NCI-H1048 (cell line): ENCODE measurements around the gene TRPV4.

Experiments
- DNase-seq: peaks from one replicate; lab custom pipeline; 2025; lab: John Stamatoyannopoulos, UW

The TRPV4 gene

GRCh38 chr12:109776624-109777023 lies 56.6 kb downstream of the TRPV4 start:
- no peak for DNase-seq

DNA sequence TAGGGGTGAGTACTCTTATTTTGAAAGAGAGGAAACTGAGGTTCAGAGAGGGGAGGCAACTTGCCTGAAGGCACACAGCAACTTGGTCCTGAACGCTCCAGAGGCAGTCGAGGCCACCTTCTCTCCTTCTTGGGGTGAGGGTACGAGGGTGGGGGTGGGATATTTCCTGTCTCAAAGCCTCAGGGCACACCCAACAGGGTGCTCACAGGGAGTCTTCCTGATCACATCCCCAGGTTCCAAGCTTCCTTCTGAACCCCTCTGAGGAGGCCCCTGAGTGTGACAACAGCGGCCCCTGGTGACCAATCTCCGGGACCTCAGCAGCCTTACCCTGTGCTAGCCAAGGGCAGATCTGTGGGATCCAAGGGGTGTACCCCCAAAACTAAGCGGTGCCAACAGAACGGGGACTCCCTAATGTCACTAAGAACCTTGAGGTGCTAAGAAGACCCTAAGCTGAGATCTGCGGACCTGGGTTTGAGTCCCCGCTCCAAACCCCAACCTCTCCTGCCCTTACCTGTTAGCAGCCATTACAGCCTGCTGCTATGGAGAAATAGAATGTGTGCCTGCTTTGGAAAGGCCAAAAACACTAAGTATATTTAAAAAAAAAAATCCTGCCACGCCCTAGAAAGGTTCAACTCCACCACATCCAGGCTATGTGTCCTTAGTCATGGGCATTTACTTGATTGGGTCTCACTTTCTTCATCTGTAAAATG lies 57.9 kb downstream of the TRPV4 start:
- peak; percentile 76 for DNase-seq

GRCh38 chr12:109773384-109774011 lies 59.7 kb downstream of the TRPV4 start:
- no peak for DNase-seq

DNA sequence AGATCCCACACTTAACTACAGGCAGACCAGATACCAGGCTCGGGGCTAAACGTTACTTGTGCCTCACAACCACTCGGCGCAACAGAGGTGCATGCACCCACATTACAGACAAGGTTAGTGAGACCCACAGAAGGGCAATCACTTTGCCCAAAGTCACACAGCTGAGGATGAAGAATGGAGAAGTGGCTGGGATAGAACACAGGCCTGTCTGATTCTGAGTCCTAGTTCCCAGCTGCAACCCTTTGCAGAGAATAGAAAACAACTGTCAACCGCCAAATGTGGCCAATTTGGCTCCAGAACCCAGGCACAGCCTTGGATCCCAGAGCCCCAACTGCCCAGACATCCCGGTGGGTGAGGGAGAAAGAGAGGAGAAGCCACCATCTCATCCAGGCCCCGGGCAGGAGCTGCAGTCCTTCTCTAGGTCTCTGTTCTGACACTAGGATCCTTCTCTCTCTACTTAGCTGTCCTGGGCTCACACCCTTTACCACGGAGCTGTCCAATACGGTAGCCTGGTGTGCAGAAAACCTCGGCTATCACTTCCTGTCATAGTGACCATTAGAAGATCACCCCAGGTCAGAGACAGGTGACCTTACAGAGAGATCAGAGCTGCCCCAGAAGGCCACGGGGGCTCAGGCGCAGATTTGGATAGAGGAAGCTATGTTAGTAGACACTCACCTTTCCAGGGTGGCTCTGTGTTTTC lies 60.4 kb downstream of the TRPV4 start:
- DNase-seq = no peak

DNA sequence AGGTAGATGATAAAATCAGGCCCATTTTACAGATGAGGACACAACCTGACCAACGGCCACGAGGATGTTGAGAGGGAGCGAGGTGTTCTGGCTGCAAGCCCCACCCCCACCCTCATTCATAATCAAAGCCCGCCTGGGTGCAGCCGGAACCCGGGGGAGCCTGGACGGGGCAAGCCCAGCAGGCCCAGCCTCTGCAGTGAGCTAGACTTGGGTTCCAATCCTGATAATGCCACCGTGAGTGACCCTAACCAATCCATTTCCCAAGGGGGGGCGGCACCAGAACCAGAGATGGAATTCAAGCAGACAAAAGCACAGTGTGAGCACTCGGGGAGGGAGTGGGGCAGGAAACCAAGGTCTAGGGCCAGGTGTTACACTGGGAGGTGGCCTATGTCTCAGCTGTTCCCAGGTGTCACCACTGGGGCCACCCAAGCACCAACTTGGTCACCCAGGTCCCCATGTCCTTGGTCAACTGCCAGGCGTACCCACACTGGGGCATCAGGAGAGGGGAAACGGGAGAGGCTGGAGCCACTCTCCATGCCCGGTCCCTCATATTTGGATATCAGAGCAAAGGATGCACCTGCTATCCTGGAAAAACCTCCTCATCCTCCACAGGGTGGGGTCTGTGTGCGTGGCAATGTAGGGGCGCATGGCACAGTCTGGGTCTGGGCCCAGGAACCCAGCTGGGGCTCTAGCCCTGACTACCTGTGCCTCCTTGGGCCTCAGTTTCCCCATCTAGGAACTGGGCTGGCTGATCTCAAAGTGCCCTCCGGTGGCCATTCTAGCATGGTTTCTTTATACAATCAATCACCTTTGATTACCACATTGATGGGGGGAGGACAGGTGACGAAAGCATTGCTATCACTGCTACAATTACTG lies 61.2 kb downstream of the TRPV4 start:
- DNase-seq = no peak

DNA sequence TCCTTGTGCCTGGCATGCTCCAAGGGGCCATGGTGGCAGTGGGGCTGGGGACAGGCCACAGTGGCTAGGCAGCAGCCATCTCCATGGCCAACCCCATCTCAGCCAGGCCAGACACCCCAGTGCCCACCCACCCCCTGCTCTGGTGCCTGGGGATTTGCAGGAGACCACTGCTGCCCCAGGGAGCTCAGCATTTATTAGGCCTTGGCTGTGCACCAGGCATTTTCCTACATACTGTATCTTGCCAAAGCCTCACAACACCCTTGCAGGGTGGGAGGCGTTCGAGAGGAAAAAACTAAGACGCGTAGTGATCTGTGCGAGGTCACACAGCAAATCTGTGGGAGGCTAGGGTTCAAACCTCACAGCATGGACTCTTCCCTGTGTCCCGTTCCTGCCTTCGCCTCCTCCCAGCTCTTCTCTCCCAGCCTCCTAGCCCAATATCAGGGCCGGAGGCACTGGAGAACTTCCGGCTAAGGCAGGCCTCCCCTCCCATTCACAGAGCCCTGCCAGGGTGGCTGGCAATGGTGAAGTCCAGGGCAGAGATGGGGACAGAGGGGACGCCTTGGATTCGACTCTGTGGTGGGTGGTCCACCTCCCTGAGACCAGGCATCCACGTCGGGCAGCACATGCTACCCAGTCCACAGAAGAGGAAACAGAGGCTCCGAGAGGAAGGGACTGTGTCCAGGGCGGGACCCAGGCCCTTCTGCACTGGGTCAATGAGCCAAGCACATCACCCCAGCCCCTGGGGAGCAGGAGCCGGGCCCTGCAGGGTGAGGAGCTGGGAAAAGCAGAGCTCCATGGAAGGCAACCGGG lies 62.1 kb downstream of the TRPV4 start:
- no peak for DNase-seq

DNA sequence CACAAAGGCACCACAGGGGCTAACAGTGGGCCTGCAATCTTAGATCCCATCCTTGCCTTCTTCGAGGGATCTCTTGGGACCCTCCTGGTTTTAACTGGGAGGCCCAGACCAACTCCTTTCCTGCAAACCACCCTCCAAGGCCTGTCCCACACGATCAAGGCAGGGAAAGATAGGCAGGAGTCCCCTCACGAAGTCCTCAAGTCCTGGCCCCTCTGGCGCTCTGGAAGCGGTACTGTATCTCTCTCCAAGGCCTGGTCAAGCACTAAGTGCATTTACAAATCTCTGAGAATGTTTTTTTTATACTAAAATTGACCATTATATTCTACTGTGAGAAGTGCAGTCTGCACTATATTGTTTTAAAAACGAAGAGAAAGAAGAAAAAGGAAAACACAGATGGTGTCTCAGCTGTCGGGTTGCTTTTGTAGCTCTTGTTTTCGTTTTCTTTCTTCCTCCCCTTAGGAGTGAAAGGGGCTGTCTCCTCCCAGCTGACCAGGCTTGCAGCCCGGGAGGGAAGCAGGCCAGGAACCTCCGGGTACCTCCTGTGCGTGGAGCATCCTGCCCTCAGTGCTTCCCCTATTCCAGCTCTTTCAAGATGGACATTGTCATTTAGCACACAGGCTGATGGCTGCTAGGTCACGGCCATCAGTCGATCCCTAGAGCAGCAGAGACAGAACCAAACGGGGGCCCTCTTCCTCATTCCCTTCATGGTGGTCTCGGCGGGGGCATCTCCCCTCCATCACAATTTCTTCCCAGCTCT lies 62.9 kb downstream of the TRPV4 start:
- DNase-seq = no peak

DNA sequence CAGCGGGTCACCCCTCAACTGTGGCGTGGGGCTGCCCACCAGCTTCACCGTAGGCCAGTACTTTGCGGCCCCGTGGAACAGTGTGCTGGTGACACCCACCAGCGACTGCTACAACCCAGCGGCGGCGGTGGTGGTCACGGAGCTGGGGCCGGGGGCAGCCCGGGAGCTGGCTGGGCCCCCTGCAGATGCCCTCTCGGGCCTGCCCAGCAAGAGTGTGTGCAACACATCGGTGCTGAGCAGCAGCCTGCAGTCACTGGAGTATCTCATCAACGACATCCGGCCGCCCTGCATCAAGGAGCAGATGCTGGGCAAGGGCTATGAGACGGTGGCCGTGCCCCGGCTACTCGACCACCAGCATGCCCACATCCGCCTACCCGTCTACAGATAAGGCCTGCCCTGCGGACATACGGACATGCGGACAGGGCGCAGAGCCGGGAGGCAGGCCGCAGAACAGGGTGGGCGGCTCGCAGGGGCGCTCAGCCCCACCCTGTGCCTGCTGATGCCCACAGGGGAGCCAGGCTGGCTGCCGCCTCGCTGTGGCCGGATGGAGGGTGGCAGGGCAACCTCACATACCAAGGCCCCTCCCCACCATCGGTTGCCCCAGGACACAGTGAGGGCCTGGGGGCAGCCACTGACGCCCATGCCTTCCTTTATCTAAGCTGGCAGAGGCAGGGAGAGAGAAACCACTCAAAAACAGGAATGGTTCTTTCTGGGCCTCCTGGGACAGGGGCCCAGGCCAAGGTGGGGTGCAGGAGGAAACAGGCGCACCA lies 64.1 kb downstream of the TRPV4 start:
- no peak for DNase-seq

DNA sequence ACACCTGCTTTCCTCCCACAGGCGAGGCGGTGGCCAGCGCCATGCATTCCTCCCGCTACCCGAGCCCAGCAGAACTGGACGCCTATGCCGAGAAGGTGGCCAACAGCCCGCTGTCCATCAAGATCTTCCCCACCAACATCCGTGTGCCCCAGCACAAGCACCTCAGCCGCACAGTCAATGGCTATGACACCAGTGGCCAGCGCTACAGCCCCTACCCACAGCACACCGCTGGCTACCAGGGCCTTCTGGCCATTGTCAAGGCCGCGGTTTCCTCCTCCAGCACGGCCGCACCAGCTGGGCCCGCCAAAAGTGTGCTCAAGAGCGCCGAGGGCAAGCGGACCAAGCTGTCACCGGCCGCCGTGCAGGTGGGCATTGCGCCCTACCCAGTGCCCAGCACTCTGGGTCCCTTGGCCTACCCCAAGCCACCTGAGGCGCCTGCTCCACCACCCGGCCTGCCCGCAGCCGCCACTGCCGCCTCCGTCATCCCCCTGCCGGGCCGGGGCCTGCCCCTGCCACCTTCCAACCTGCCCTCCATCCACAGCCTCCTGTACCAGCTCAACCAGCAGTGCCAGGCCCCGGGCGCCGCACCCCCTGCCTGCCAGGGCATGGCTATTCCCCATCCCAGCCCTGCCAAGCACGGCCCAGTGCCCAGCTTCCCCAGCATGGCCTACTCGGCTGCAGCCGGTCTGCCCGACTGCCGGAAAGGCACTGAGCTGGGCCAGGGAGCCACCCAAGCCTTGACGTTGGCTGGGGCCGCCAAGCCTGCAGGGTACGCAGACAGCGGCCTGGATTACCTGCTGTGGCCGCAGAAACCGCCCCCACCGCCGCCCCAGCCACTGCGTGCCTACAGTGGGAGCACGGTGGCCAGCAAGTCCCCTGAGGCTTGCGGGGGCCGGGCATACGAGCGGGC lies 65.0 kb downstream of the TRPV4 start:
- DNase-seq = no peak

DNA sequence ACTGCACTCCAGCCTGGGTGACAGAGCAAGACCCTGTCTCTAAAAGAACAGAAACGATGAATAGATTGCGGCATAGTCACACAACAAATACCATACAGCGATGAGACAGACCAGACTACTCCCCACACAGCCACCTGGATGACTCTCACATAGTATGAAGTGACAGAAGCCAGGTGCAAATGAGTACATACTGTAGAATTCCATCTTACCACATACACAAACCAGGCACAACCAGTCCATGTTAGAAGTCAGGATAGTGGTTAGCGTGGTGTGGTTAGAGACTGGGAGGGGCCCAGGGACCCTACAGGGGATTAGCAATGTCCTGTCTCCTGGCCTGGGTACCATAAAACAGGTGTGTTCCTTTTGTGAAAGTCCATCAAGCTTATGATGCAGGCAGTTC lies 65.7 kb downstream of the TRPV4 start:
- no peak for DNase-seq

DNA sequence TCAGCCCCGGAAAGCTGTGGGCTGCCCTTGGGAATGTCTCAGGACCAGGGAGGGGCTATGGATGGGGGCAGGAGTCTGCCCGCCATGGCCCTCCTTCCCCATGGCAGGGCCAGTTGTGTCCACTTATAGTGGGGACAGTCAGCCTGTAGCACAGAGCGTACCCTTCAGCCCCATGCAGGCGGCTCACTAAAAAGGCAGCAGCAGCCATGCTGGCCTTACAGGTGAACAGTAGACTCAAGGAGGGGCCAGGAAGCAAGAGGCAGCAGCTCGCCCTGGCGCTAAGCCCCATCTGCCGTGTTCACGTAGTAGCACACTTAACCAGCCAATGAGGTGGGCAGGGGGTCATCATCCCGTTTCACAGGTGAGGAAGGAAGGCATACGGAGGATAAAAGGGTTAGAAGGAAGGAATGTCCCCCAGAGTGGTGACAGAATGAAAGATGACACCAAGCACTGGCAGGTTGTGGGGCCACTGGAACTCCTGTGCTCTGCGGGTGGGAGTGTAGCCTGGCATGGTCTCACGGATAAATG lies 66.9 kb downstream of the TRPV4 start:
- no peak for DNase-seq

- DNase-seq = no peak
These were observed 67.8 kb downstream of the TRPV4 start for GRCh38 chr12:109765446-109765810.

DNA sequence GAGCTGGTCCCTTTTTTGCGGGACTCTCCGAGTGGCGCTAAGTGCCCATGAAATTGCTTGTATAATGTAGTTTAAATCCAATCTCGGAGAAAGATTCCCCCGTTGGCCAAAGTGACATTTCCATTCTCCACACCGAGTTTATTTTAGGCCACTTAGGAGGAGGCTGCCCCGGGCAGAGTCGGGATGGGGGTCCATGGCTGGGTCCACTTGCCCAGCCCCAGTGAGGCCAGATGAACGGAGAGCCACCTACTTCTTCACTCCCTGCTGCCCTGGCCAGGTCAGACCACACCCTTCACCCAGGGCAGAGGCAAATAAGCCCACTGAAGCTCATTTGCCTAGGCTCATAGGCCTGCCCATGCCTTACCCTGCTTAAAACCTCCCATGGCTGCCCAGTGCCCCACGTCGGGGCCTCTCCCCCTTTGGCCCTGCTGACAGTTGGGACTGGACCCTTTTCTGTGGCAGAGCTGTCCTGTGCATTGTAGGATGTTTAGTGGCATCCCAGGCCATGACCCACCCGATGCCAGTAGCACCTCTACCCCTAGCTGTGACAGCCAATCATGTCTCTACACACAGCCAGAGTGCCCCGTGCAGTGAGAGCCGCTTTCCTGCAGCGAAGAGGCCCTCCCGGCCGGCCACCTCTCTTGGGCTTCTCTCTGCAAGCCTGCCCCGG lies 68.3 kb downstream of the TRPV4 start:
- no peak for DNase-seq

GRCh38 chr12:109764123-109764522 lies 69.1 kb downstream of the TRPV4 start:
- no peak for DNase-seq

DNA sequence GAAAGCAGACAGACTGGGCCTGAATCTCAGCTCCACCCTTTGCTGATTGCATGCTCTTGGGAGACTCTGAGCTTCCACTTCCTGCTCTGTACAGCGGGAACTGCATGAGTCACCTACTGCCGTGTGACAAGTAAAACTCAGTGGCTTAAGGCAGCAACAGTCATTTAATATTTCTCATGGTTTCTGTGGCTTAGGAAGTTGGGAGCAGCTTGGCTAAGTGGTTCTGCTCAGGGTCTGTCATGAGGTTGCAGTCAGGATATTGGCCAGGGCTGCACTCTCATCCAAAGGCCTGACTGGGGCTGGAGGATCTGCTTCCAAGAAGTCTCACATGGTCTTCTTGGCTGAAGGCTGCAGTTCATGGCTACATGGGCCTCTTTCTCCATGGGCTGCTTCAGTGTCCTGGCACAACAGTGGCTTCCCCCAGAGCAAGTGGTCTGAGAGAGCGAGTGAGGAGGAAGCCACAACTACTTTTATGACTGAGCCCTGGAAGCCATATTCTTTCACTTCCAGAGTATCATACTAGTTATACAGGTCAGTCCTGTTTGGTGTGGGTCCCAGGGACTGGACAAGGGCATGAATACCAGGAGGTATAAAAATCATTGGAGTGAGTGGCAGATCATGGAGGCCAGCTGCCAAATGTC lies 69.9 kb downstream of the TRPV4 start:
- DNase-seq = no peak

- no peak for DNase-seq
These were observed 70.5 kb downstream of the TRPV4 start for GRCh38 chr12:109762673-109763191.

DNA sequence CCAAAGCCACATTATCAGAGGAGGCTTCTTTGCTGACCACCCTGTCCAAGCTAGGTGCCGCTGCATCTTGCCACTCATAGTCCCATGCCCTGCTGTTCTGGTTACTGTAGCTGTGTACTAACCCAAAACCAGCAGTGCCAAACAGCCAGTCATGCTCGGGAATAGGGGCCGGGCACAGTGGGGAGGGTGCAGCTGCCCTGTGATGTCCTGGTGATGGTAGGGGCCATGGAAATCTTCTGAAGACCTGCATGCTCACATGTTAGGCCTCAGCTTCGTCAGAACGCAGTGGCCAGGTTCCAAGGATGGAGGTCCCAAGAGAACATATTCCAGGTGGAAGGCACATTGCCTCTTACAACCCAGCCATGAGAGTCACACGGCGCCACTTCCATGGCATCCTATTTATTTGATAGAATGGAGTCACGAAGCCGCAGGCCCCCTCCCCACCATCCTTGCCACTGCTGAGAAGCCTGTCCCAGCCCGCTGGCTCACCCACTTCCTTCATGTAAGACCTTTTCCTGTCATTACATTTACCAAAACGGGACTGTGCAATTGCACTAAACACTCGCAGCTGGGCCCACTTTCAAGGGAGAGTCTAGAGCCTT lies 71.0 kb downstream of the TRPV4 start:
- no peak for DNase-seq
